Stimulated activated CD8-positive, alpha-beta memory T cell treated with anti-CD3 and anti-CD28 coated beads, Interleukin-4, amount 100 ng/mL, for 48 hours (primary cell): ENCODE results near the gene CRB3.

Source experiments
- DNase-seq: peaks from one replicate; pipeline ENCODE4 v3.0.0-alpha.2; 2020

CRB3 gene

GRCh38 chr19:6433663-6434062 is 30.4 kb upstream of the CRB3 start, which contains the start of gene SLC25A41:
SLC25A41 (minus strand) TSS chr19:6433763; CDS start chr19:6433693, 70 bp downstream.
- no peak for DNase-seq

GRCh38 chr19:6439743-6440142 is 24.3 kb upstream of the CRB3 start:
- DNase-seq = no peak

GRCh38 chr19:6440905-6441304 is 23.2 kb upstream of the CRB3 start:
- no peak for DNase-seq

GRCh38 chr19:6442087-6442688 is 21.9 kb upstream of the CRB3 start:
- no peak for DNase-seq

- no peak for DNase-seq
These were observed 20.1 kb upstream of the CRB3 start for GRCh38 chr19:6443986-6444385.

GRCh38 chr19:6446452-6446851 is 17.6 kb upstream of the CRB3 start:
- no peak for DNase-seq

- DNase-seq = no peak
These were observed 16.0 kb upstream of the CRB3 start for GRCh38 chr19:6448045-6448444.

- no peak for DNase-seq
These were observed 13.9 kb upstream of the CRB3 start for GRCh38 chr19:6450166-6450565.

- DNase-seq = no peak
These were observed 12.4 kb upstream of the CRB3 start for GRCh38 chr19:6451583-6452222.

- DNase-seq = no peak
These were observed 11.9 kb upstream of the CRB3 start for GRCh38 chr19:6452223-6452614.

GRCh38 chr19:6452899-6453298 is 11.2 kb upstream of the CRB3 start:
- no peak for DNase-seq

GRCh38 chr19:6453951-6454565 is 10.0 kb upstream of the CRB3 start:
- DNase-seq = no peak

GRCh38 chr19:6455924-6456323 is 8.1 kb upstream of the CRB3 start:
- DNase-seq = no peak

- no peak for DNase-seq
These were observed 5.9 kb upstream of the CRB3 start for GRCh38 chr19:6457958-6458694.

- no peak for DNase-seq
These were observed 5.3 kb upstream of the CRB3 start for GRCh38 chr19:6458695-6459261.

- DNase-seq = peak; percentile 76
These were observed 4.6 kb upstream of the CRB3 start, which contains the start of gene SLC25A23 for GRCh38 chr19:6459262-6460098. SLC25A23 (minus strand) TSS chr19:6459792; CDS start chr19:6459628, 164 bp downstream.

- DNase-seq = peak; percentile 98
These were observed 3.8 kb upstream of the CRB3 start for GRCh38 chr19:6460099-6460884.

- DNase-seq = no peak
These were observed 935 bp downstream of the CRB3 start for GRCh38 chr19:6465006-6465405.

GRCh38 chr19:6465663-6466062 is 1.6 kb downstream of the CRB3 start:
- DNase-seq = no peak

- no peak for DNase-seq
These were observed 2.6 kb downstream of the CRB3 start for GRCh38 chr19:6466526-6467248.

GRCh38 chr19:6467384-6467783 is 3.3 kb downstream of the CRB3 start:
- DNase-seq = no peak
